ENCODE results near the gene CCDC184.

- no peak for TF ChIP-seq CTCF (IDR thresholded peaks at IDR 0.05)
- no peak for TF ChIP-seq POLR2AphosphoS5 (IDR thresholded peaks at IDR 0.05; ENCODE audit: low read depth, low read length)
- TF ChIP-seq SIN3A (IDR thresholded peaks at IDR 0.05; ENCODE audit: borderline replicate concordance, insufficient read depth, low read depth, low read length), result no peak
- TF ChIP-seq REST (IDR thresholded peaks at IDR 0.05; ENCODE audit: insufficient read depth in 1 of 2, low read depth in 2 of 2, low read length in 1 of 2), result no peak
- no peak for TF ChIP-seq TCF7L2 (IDR thresholded peaks at IDR 0.05; ENCODE audit: low read depth, low read length)
These were observed 18.1 kb downstream of the CCDC184 start for GRCh38 chr12:48201516-48201915.
